Thymus (tissue), 11 donors: ENCODE data around the gene B3GALT6. TPM values are rescaled to one million over a fixed set of nuclear protein-coding genes. Genes with fewer than 3 reads are reported as not detected.

Source experiments
- DNase-seq, 9 donors: peaks; one replicate each; pipeline ENCODE4 v3.0.0-alpha.2; 2013; ENCODE audit warnings: low spot score in 9 of 9, low read depth in 6 of 9, missing footprints in 1 of 9
- H3K27ac ChIP-seq, 2 donors: one replicate each; pipeline ENCODE4 v1.5.1; 2013; ENCODE audit warnings: control low read depth in 1 of 2, low read depth in 1 of 2, low read length in 1 of 2, mild to moderate bottlenecking in 1 of 2, moderate library complexity in 1 of 2
- H3K27me3 ChIP-seq, 2 donors: one replicate each; pipeline ENCODE4 v1.5.1; 2013; ENCODE audit warnings: low read length in 1 of 2; ENCODE audit not compliant: control insufficient read depth in 2 of 2, insufficient read depth in 1 of 2
- H3K36me3 ChIP-seq, 2 donors: one replicate each; pipeline ENCODE4 v1.5.1; 2013; ENCODE audit warnings: low read length in 1 of 2, mild to moderate bottlenecking in 1 of 2, moderate library complexity in 1 of 2; ENCODE audit not compliant: control insufficient read depth in 2 of 2, insufficient read depth in 2 of 2
- H3K4me1 ChIP-seq, 2 donors: one replicate each; pipeline ENCODE4 v1.5.1; 2013; ENCODE audit warnings: low read length in 2 of 2; ENCODE audit not compliant: control insufficient read depth in 2 of 2, insufficient read depth in 2 of 2
- H3K4me3 ChIP-seq, 2 donors: one replicate each; pipeline ENCODE4 v1.5.1; 2013; ENCODE audit warnings: low read length in 2 of 2, control low read depth in 1 of 2, mild to moderate bottlenecking in 1 of 2
- H3K9me3 ChIP-seq, 2 donors: one replicate each; pipeline ENCODE4 v1.5.1; 2013; ENCODE audit warnings: low read length in 1 of 2, mild to moderate bottlenecking in 1 of 2; ENCODE audit not compliant: control insufficient read depth in 2 of 2, insufficient read depth in 1 of 2
- WGBS: extraction: QIAGEN DNeasy Blood & Tissue Kit; methylation state at CpG from one replicate; pipeline ENCODE4 v1.1.7; 2013; 5-methylcytosine and 5-hydroxymethylcytosine counted together
- polyA plus RNA-seq: library from polyadenylated mRNA; stranded (reverse); fragments of 200-250 nt; gene quantifications from one replicate; pipeline ENCODE4 v1.2.3, GENCODE V29; 2013
- total RNA-seq: library from RNA; stranded (reverse); fragments of 120-200 nt; gene quantifications from one replicate; pipeline ENCODE4 v1.2.4, GENCODE V29; 2013
- donor health status: healthy.

Gene B3GALT6
- total and polyA plus RNA-seq, 2 donors = 11.8 to 16.3 TPM

DNA sequence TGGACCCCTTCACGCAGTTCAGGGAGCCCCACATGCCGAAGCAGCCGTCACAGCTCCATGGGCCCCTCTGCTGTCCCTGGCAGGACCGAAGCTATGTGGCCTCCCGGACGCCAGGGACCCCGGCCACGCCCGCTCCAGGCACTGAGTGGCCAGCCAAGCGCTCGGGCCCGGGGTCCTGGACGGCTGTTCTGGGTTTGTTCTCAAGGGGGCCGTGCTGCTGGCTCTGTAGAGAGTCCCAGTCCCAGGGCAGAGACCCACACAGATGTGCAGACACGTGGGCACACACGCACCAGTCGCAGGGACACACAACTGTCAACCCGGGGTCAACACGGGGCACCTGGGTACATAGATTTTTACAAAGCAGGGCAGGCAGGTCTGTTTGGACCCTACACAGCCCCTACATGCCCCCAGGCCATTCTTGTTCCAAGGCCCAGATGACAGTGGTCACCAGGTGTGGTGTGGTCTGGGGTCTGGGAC is 6.7 kb downstream of the B3GALT6 start:
- Histone ChIP-seq H3K4me1 (peaks cover 0 to 3% of the 10 kb centered on the region in 2 donors), H3K27ac (no peak overlapping the region), H3K9me3 (no peaks in the 10 kb centered on the region), H3K36me3 (peaks cover 3 to 6% of the 10 kb centered on the region in 2 donors), H3K27me3 (peaks cover 0 to 41% of the 10 kb centered on the region in 2 donors), H3K4me3 (no peak overlapping the region)
- 86% methylated on average over 19 of the region's 19 CpGs for WGBS
- DNase-seq = no peak

DNA sequence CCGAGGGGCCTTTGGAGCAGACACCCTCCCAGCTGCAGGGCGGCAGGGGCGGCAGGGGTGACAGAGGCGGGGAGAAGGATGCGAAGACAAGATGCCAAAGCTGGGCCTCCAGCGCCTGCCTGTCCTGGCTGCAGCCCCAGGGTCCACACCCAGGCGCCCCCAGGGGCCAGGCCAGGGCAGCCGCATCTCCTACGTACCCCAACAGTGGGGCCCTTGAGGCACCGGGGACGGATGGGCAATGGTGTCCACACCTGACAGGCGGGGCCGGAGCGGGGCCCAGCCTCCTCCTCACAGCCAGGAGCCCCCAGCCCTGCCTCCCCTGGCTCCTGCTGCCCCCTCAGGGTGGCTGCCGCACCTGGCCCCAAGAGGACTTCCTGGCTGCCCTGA is 7.2 kb downstream of the B3GALT6 start:
- Histone ChIP-seq H3K4me1 (peaks cover 0 to 3% of the 10 kb centered on the region in 2 donors), H3K27me3 (peaks cover 0 to 41% of the 10 kb centered on the region in 2 donors), H3K9me3 (no peaks in the 10 kb centered on the region), H3K27ac (no peak overlapping the region), H3K4me3 (no peak overlapping the region), H3K36me3 (peaks cover 0 to 6% of the 10 kb centered on the region in 2 donors)
- 88% methylated on average over 15 of the region's 15 CpGs for WGBS
- no peak for DNase-seq

DNA sequence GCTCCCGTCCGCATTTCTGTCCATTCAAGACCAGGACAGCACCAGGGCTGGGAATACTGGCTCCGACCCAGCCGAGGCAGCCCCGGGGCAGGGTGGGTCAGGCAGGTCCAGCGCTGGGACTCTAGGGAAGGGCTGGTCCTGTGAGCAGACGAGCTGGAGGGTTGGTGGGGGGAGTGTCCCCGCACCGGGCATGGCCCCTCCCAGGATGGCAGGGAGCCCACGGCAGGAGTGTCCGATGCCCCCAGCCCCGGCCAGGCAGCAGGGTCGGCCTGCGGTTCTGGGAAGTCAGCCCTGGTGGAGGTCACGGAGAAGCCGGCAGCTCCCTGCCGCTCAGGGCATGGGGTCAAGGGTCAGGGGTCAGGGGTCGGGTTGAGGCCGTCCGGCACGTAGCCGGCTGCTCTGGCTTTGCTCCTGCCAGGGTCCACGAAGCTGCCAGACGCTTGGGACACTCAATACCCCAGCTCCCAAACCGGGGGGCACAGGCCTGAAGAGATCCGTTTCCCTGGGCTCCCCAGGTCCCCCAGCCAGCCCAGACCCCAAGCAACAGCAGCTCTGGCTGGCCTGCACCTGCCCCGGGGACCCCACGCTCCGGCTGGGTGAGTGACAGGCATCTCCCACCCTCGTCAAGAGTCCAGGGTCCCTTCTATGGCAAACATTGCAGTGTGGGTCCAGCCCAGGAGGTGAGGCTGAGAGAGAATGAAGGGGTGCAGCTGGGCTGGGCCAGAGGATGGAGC is 7.7 kb downstream of the B3GALT6 start:
- Histone ChIP-seq H3K4me1 (peaks cover 0 to 3% of the 10 kb centered on the region in 2 donors), H3K9me3 (no peaks in the 10 kb centered on the region), H3K36me3 (peaks cover 0 to 3% of the 10 kb centered on the region in 2 donors), H3K4me3 (no peak overlapping the region), H3K27ac (no peak overlapping the region), H3K27me3 (peaks cover 0 to 43% of the 10 kb centered on the region in 2 donors)
- 69% methylated on average over 30 of the region's 30 CpGs for WGBS
- no peak for DNase-seq

DNA sequence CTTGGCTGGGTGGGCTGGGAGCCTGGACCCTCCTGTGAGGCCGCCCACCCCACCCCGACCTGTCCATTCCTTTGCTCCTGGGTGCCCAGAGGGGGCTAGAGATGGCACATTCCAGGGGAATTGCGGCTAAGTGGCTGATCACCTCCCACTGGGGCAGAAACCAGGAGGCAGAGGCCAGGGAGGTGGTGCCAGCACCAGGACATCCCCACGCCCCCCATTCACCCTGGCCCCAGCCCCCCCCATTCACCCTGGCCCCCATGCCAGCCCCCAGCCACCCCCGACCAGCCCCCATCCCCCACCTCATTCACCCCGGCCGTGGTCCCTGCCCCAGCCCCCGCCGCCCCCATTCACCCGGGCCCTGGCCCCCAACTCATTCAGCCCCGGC is 8.3 kb downstream of the B3GALT6 start:
- Histone ChIP-seq H3K4me3 (no peak overlapping the region), H3K27me3 (peaks cover under 1 to 46% of the 10 kb centered on the region in 2 donors), H3K4me1 (peaks cover 0 to 3% of the 10 kb centered on the region in 2 donors), H3K9me3 (no peaks in the 10 kb centered on the region), H3K27ac (no peak overlapping the region), H3K36me3 (peaks cover 0 to 2% of the 10 kb centered on the region in 2 donors)
- DNase-seq = no peak
- 72% methylated on average over 11 of the region's 11 CpGs for WGBS

DNA sequence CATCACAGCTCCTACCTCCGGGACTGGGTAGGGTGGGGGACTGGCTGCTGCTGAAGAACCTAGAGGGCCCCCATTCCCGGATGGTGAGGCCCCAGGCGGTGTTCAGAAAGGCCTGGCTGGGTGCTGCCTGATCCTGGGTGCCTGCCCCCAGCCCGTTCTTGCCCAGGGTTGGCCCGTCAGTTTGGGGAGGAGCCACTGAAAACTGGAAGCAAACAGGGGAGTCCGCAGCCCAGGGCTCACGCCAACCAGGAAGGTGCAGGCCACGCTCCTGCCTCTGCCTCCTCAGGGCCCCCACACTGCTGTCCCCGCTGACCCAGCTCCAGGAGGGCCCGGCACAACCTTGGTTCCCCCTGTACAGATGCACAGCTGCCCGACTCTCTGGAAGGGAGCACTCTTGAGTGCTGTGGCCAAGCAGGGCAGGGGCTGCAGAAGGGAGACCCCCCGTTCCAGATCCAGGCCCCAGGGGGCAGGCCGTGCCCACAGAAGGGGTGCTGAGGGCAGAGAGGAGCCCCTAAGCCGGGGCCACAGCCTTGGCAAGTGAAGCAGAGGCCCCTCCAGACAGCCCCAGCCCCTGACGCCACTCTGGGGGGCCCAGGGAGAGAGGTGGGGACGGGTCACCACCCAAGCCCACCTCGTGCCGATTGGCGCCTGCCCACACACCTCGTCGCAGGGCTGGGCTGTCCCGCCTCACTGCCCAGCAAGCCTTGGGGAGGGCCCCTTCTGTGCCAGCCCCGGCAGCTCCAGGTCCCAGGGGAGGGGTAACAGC is 9.0 kb downstream of the B3GALT6 start:
- no peaks in the 10 kb centered on the region for H3K9me3 ChIP-seq
- no peaks in the 10 kb centered on the region for H3K36me3 ChIP-seq
- peaks cover 7 to 52% of the 10 kb centered on the region in 2 donors for H3K27me3 ChIP-seq
- WGBS = 79% methylated on average over 23 of the region's 23 CpGs
- H3K27ac ChIP-seq = no peak overlapping the region
- H3K4me1 ChIP-seq = peaks cover 0 to 3% of the 10 kb centered on the region in 2 donors
- DNase-seq = no peak
- H3K4me3 ChIP-seq = no peak overlapping the region

DNA sequence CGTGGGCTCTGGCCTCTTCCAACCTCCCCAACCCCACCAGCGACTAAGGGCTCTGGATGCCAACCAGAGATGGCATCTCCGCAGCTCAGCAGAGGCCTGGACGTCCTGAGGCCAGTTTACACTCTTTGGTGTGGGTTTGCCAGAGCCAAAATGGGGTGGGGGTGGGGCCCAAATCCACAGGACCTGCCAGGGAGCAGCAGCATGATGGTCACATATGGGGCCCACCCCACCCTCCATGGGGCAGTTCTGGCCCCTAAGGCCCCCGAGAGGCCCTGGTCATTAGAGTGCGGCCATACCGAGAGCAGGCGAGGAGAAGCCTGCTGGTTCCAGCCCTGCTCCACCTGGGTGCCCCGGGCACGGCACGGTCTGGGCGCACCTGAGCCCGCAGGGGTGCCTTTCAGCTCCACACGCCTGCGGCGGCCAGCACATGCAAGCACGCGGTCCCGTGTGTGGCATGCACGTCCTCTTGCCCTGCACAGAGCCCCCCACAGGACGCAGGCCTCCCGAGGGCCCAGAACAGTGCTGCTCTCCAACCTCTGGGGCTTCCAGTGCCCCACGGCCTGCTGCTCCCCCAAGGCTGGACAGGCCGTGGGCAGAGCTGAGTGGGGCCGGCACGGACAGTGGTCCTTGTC is 9.7 kb downstream of the B3GALT6 start:
- WGBS = 95% methylated on average over 26 of the region's 26 CpGs
- Histone ChIP-seq H3K9me3 (no peaks in the 10 kb centered on the region), H3K27ac (no peak overlapping the region), H3K27me3 (peaks cover 14 to 57% of the 10 kb centered on the region in 2 donors), H3K4me1 (peaks cover 0 to 2% of the 10 kb centered on the region in 2 donors), H3K36me3 (no peaks in the 10 kb centered on the region), H3K4me3 (no peak overlapping the region)
- DNase-seq = no peak

DNA sequence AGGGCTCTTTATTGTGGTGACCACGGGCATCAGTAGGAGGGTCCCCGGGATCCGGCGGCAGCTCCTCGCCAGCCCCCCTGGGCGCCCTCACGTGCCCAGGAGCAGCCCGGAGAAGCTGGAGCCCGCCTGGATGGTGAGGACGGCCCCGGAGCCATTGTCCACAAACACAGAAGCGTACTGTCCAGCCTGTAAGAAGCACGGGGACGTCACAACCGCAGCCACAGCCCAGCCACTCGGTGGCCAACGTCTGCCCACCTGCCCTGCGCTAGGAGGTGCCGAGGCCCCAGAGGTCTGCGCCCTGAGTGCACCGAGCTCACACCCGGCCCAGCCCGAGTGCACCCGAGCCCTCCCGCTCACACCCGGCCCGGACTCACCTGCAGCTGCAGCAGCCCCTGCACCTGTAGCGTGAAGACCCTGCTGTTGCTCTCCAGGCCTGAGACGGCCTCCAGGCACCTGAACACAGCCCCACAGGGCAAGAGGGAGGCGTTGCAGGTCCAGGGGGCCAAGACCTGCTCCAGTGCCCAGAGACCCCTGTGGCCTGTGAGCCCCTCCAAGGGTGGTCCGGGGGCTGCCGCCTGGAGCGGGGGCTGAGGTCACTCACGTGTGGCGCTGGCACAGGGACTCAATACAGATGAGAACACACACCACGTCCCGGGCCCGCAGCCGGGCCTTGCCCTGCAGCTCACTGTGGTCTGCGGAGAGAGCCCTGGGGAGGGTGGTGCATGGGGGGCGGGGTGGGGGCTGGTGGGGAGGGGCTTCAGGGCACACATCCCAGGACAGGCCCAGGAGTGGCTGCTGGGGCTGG is 10.6 kb downstream of the B3GALT6 start:
- Histone ChIP-seq H3K36me3 (no peaks in the 10 kb centered on the region), H3K4me3 (no peak overlapping the region), H3K27ac (no peak overlapping the region), H3K27me3 (peaks cover 24 to 58% of the 10 kb centered on the region in 2 donors), H3K9me3 (no peaks in the 10 kb centered on the region), H3K4me1 (no peaks in the 10 kb centered on the region)
- WGBS = 93% methylated on average over 41 of the region's 41 CpGs
- no peak for DNase-seq

DNA sequence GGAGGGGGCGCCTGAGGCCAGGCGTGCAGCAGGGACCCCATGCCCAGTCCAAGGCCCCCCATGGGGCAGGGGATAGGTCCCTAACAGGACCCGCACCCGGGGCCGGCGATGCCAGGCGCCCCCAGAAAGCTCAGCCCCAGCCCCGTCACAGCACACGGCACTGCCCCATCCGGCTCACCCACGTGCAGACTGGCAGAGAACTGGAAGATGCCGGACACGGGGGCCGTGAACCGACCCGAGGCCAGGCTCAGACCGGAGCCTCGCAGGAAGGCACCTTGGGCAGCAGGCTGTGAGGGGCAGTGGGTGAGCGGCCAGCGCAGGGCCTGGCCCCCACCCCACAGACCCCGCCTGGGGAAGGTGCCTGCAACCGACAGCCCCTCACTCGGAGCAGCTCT is 11.2 kb downstream of the B3GALT6 start:
- H3K9me3 ChIP-seq = no peaks in the 10 kb centered on the region
- no peaks in the 10 kb centered on the region for H3K4me1 ChIP-seq
- DNase-seq = no peak
- peaks cover 26 to 57% of the 10 kb centered on the region in 2 donors for H3K27me3 ChIP-seq
- no peak overlapping the region for H3K27ac ChIP-seq
- WGBS = 96% methylated on average over 23 of the region's 23 CpGs
- H3K36me3 ChIP-seq = no peaks in the 10 kb centered on the region
- no peak overlapping the region for H3K4me3 ChIP-seq
